Testis (tissue), 3 donors: ENCODE results near the gene CSNK2A2. TPM values are rescaled to one million over a fixed set of nuclear protein-coding genes. Genes with fewer than 3 reads are reported as not detected.

Experiments used
- DNase-seq: peaks from one replicate; pipeline ENCODE4 v3.0.0-alpha.2; 2019
- H3K27ac ChIP-seq, 2 donors: fragments of 200-600 bp; sonication (generic); one replicate each; pipeline ENCODE4 v1.5.1; 2019
- H3K27me3 ChIP-seq: fragments of 200-600 bp; sonication (generic); one replicate; pipeline ENCODE4 v1.5.1; 2019
- H3K36me3 ChIP-seq: fragments of 200-600 bp; sonication (generic); one replicate; pipeline ENCODE4 v1.5.1; 2017; ENCODE audit warnings: low read depth; ENCODE audit errors: missing control alignments
- H3K4me1 ChIP-seq: fragments of 200-600 bp; sonication (generic); one replicate; pipeline ENCODE4 v1.5.1; 2019
- H3K4me3 ChIP-seq, 2 donors: fragments of 200-600 bp; sonication (generic); one replicate each; pipeline ENCODE4 v1.5.1; 2017 to 2019
- H3K9me3 ChIP-seq: fragments of 200-600 bp; sonication (generic); one replicate; pipeline ENCODE4 v1.5.1; 2017
- POLR2A ChIP-seq: fragments of 450-650 bp; IDR thresholded peaks from one replicate; pipeline ENCODE4 v1.6.1; 2017; ENCODE audit warnings: antibody characterized with exemption, mild to moderate bottlenecking, moderate library complexity
- WGBS, 2 donors: methylation state at CpG; one replicate each; pipeline ENCODE4 v1.1.5; 2018; 5-methylcytosine and 5-hydroxymethylcytosine counted together
- intact Hi-C: fragments of 100-400 bp; cut with DNase I; formaldehyde crosslinking; loops from one replicate; pipeline ENCODE4 v1.15.1; 2023; ENCODE audit warnings: low total_unique reads
- polyA plus RNA-seq: library from polyadenylated mRNA; stranded (reverse); fragments of 350-450 nt; fragmentation: Illumina TruSeq; extraction: RNeasy Lipid Tissue Mini Kit (QIAGEN cat#74804); gene quantifications from one replicate; pipeline ENCODE4 v1.2.3, GENCODE V29; 2014; ENCODE audit warnings: low read depth, low replicate concordance; ENCODE audit not compliant: insufficient read depth
- total RNA-seq, 2 donors: library from RNA; depleted of rRNA; stranded (reverse); fragments of >200 nt; gene quantifications; one replicate each; pipeline ENCODE4 v1.2.3, GENCODE V29; 2016
- TF ChIP-seq, protein P1 (sequence below), 3 experiments: fragments of 450-650 bp in 2 of 3; fragments of 200-600 bp in 1 of 3; sonication (generic) in 1 of 3; IDR thresholded peaks; one replicate each; pipeline ENCODE4 v1.5.1; 2016 to 2019; ENCODE audit warnings: antibody characterized with exemption in 3 of 3, mild to moderate bottlenecking in 2 of 3, moderate library complexity in 1 of 3

Gene CSNK2A2
- total and polyA plus RNA-seq, 3 donors from 2014 or later, result 101 to 299 (median 119) TPM

DNA sequence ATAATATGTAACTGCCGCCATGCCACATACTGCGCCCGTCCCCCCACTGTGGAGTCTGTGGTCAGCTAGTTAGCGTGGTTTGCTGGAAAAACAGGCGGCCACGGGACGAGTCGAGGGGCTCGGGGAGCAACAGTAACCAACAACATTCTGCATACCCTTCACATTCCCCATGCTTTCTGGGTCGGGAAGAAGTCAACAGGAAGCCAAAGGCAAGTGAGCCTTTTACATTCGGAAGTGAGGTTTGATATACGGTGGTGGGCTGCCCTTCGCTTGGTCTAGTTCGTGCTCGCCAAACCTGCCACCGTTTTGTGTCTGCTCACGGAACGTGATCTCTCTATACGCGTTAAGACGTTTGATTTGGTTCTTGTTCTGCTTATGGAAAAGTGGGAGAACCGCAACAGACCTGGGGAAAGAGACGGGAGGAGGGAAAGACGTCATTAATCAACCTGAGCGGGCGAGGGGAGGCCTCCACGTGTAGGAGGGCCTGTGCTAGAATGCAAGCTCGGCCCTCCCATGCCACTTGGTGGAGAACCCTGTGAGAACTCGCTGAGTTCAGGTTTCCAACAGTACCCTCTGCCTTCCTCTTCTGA lies 39.9 kb downstream of the CSNK2A2 start:
- 78 to 82% methylated on average over 29 of the region's 29 CpGs for WGBS, 2 donors
- Histone ChIP-seq H3K27me3 (no peaks in the 10 kb centered on the region), H3K27ac (no peak overlapping the region), H3K4me1 (no peaks in the 10 kb centered on the region), H3K4me3 (no peak overlapping the region), H3K9me3 (no peaks in the 10 kb centered on the region), H3K36me3 (no peaks in the 10 kb centered on the region)
- TF ChIP-seq POLR2A, result no peak
- TF ChIP-seq, protein P1, sequence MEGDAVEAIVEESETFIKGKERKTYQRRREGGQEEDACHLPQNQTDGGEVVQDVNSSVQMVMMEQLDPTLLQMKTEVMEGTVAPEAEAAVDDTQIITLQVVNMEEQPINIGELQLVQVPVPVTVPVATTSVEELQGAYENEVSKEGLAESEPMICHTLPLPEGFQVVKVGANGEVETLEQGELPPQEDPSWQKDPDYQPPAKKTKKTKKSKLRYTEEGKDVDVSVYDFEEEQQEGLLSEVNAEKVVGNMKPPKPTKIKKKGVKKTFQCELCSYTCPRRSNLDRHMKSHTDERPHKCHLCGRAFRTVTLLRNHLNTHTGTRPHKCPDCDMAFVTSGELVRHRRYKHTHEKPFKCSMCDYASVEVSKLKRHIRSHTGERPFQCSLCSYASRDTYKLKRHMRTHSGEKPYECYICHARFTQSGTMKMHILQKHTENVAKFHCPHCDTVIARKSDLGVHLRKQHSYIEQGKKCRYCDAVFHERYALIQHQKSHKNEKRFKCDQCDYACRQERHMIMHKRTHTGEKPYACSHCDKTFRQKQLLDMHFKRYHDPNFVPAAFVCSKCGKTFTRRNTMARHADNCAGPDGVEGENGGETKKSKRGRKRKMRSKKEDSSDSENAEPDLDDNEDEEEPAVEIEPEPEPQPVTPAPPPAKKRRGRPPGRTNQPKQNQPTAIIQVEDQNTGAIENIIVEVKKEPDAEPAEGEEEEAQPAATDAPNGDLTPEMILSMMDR (IDR thresholded peaks at IDR 0.05), result no peak
- DNase-seq, result no peak
- intact Hi-C loops, result no loop called here

DNA sequence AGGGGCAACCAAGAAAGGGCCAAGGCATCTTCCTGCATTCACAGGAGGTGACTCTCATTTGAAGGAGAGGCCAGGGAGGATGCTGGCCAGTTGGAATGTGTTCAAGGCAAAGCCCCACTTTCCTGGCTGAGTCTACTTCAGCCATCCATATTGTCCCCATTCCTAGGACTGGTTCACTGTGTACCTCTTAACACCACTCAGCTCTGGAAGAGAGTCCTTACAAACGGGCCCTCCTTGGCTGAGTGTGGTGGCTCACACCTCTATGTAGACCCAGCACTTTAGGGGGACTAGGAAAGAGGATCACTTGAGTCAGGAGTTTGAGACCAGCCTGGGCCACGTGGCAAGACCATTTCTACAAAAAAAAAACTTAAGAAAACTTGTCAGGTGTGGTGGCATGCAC lies 40.7 kb downstream of the CSNK2A2 start:
- intact Hi-C loops, result no loop called here
- H3K36me3 ChIP-seq, result no peaks in the 10 kb centered on the region
- no peak overlapping the region for H3K27ac ChIP-seq
- WGBS, 2 donors, result 71 to 75% methylated on average over 2 of the region's 2 CpGs
- H3K27me3 ChIP-seq, result no peaks in the 10 kb centered on the region
- H3K4me1 ChIP-seq, result no peaks in the 10 kb centered on the region
- TF ChIP-seq POLR2A, result no peak
- TF ChIP-seq, protein P1 (IDR thresholded peaks at IDR 0.05), result no peak
- no peak for DNase-seq
- no peak overlapping the region for H3K4me3 ChIP-seq
- no peaks in the 10 kb centered on the region for H3K9me3 ChIP-seq

DNA sequence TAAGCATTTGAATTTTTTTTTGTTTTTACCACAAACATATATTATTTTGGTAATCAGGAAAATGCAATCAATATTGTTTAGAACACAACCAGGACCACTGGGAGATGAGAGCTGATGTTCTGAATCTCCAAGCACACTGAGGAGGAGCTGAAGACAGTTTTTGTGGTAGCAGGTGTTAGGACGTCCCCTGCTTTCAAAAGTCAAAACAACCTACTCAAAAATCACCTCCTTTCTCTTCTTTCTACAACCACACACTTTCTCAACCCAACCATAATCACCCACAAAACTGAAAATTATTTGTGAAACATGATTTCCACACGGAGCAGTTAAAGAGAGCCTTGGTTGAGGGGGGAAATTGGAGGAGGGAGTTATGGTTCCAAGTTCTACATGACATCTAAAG lies 42.1 kb downstream of the CSNK2A2 start:
- intact Hi-C loops, result no loop called here
- H3K9me3 ChIP-seq, result no peaks in the 10 kb centered on the region
- H3K36me3 ChIP-seq, result no peaks in the 10 kb centered on the region
- no peak for DNase-seq
- no peak for TF ChIP-seq POLR2A
- TF ChIP-seq, protein P1 (IDR thresholded peaks at IDR 0.05), result no peak
- H3K4me3 ChIP-seq, result no peak overlapping the region
- no peak overlapping the region for H3K27ac ChIP-seq
- H3K27me3 ChIP-seq, result no peaks in the 10 kb centered on the region
- no peaks in the 10 kb centered on the region for H3K4me1 ChIP-seq
- 71 to 82% methylated on average over 2 of the region's 2 CpGs for WGBS, 2 donors

DNA sequence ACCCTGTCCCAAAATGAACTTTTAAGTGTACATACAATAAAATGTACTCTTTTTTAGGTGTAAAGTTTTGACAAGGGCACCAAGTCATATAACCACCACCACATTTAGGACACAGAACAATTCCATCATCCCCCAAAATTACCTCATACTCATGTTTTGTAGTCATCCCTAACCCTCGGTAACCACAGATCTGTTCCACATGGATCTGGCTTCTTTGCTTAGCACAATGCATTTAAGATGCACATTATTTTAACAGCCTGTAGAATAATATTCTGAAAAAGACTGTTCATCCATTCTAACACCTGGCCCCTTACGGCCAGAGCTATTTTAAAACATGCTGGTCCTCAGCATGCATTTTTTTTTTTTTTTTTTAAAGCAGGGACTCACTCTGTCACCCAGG lies 43.6 kb downstream of the CSNK2A2 start:
- TF ChIP-seq POLR2A, result no peak
- TF ChIP-seq, protein P1 (IDR thresholded peaks at IDR 0.05), result no peak
- WGBS, 2 donors, result 87 to 89% methylated on average over 2 of the region's 2 CpGs
- Histone ChIP-seq H3K9me3 (no peaks in the 10 kb centered on the region), H3K4me3 (no peak overlapping the region), H3K27me3 (no peaks in the 10 kb centered on the region), H3K27ac (no peak overlapping the region), H3K4me1 (no peaks in the 10 kb centered on the region), H3K36me3 (no peaks in the 10 kb centered on the region)
- DNase-seq, result no peak
- intact Hi-C loops, result no loop called here

DNA sequence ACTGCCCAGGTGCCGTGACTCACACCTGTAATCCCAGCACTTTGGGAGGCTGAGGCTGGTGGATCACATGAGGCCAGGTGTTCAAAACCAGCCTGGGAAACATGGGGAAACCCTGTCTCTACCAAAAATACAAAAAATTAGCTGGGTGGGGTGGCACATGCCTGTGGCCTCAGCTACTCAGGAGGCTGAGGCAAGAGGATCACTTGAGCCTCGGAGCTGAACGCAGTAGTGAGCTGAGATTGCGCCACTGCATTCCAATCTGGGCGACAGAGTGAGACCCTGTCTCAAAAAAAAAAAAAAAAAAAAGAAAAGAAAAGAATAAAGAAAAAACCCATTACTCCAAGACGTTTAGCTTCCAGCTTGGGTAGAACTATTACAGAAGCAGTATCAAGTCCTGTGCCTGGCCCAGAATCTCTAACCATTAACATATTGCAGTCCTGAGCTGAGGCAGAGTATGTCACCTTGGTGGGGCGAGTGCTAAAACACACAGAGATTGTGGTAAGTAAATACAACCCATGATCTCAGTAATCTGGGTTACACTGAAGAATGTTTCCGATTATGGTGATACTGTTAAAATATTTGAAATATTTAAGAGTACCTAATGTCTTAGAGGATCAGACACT lies 45.5 kb downstream of the CSNK2A2 start:
- no peak for DNase-seq
- H3K36me3 ChIP-seq, result no peaks in the 10 kb centered on the region
- no peak overlapping the region for H3K4me3 ChIP-seq
- intact Hi-C loops, result no loop called here
- TF ChIP-seq, protein P1 (IDR thresholded peaks at IDR 0.05), result no peak
- WGBS, 2 donors, result 80 to 89% methylated on average over 8 of the region's 8 CpGs
- H3K4me1 ChIP-seq, result no peaks in the 10 kb centered on the region
- H3K27me3 ChIP-seq, result no peaks in the 10 kb centered on the region
- H3K27ac ChIP-seq, result no peak overlapping the region
- no peaks in the 10 kb centered on the region for H3K9me3 ChIP-seq
